Measurements from ENCODE around the gene ERBB4. TPM values are rescaled to one million over a fixed set of nuclear protein-coding genes. Genes with fewer than 3 reads are reported as not detected.

ERBB4 gene
- total and polyA plus RNA-seq, 9 donors: 5.0 to 12.7 (median 7.7) TPM

GRCh38 chr2:211468877-211469663 is 1069.5 kb downstream of the ERBB4 start:
- H3K27ac ChIP-seq (ENCODE audit: low read length): no peak overlapping the region
- H3K4me1 ChIP-seq (ENCODE audit: control insufficient read depth, insufficient read depth, low read length): no peaks in the 10 kb centered on the region
- WGBS (ENCODE audit: insufficient coverage): 0% methylated on average over 3 of the region's 4 CpGs
- peak; percentile 4 for DNase-seq
- no peaks in the 10 kb centered on the region for H3K27me3 ChIP-seq (ENCODE audit: control insufficient read depth, insufficient read depth, low read length)
- no peaks in the 10 kb centered on the region for H3K36me3 ChIP-seq (ENCODE audit: control insufficient read depth, insufficient read depth, low read length)
- no peak overlapping the region for H3K4me3 ChIP-seq (ENCODE audit: low read length)
- H3K9me3 ChIP-seq (replicated peaks; ENCODE audit: control insufficient read depth, low read depth, low read length): peaks cover 2% of the 10 kb centered on the region

DNA sequence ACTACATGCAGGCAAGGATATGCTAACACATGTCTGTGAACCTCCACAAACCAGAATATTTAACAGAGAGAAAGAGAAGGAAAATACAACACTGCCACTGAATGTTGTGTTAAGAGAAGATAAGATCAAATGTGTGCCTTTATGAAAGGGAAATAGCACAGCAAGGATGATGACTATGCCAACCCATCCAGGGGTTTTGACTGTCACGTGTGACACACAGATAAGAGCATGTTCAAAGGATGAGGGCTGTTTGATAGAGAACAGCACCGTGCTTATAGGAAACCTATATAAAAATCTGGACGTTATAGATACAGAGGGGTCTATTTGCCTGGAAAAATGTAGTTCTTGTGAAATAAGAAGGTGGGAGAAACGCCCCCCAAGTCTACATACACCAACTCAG is 1070.4 kb downstream of the ERBB4 start:
- Histone ChIP-seq H3K4me1 (ENCODE audit: control insufficient read depth, insufficient read depth, low read length) (no peaks in the 10 kb centered on the region), H3K27me3 (ENCODE audit: control insufficient read depth, insufficient read depth, low read length) (no peaks in the 10 kb centered on the region), H3K9me3 (replicated peaks; ENCODE audit: control insufficient read depth, low read depth, low read length) (peaks cover 2% of the 10 kb centered on the region), H3K4me3 (ENCODE audit: low read length) (no peak overlapping the region), H3K36me3 (ENCODE audit: control insufficient read depth, insufficient read depth, low read length) (no peaks in the 10 kb centered on the region), H3K27ac (ENCODE audit: low read length) (no peak overlapping the region)
- 55% methylated on average over 2 of the region's 4 CpGs for WGBS (ENCODE audit: insufficient coverage)
- DNase-seq: no peak

DNA sequence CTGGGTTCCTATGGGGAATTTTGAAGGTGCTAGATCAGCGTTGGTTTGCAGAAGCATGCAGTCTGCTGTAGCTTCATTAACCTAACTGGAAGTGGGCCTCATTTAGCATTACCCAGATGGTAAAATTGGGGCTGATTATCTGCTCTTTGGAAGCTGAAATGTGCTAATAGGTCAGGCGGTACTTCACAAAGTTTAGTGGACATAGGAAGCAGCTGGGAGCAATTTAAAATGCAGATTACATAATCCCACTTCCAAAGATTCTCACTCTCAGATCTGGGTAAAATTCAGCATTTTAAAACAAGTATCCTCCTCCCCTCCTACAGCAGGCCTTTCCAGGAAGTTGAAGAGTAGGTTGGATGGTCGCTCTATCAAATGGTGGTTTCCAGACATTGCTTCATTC is 1075.2 kb downstream of the ERBB4 start:
- H3K9me3 ChIP-seq (replicated peaks; ENCODE audit: control insufficient read depth, low read depth, low read length): no peaks in the 10 kb centered on the region
- H3K4me1 ChIP-seq (ENCODE audit: control insufficient read depth, insufficient read depth, low read length): no peaks in the 10 kb centered on the region
- no peaks in the 10 kb centered on the region for H3K27me3 ChIP-seq (ENCODE audit: control insufficient read depth, insufficient read depth, low read length)
- no peak for DNase-seq
- no peaks in the 10 kb centered on the region for H3K36me3 ChIP-seq (ENCODE audit: control insufficient read depth, insufficient read depth, low read length)
- no peak overlapping the region for H3K27ac ChIP-seq (ENCODE audit: low read length)
- no peak overlapping the region for H3K4me3 ChIP-seq (ENCODE audit: low read length)
- WGBS (ENCODE audit: insufficient coverage): no CpG with 5 or more reads among the region's 3 CpGs

- no peak for DNase-seq
- no peaks in the 10 kb centered on the region for H3K9me3 ChIP-seq (replicated peaks; ENCODE audit: control insufficient read depth, low read depth, low read length)
- no peaks in the 10 kb centered on the region for H3K4me1 ChIP-seq (ENCODE audit: control insufficient read depth, insufficient read depth, low read length)
- H3K27ac ChIP-seq (ENCODE audit: low read length): no peak overlapping the region
- no peak overlapping the region for H3K4me3 ChIP-seq (ENCODE audit: low read length)
- WGBS (ENCODE audit: insufficient coverage): no CpG with 5 or more reads among the region's 1 CpG
- H3K36me3 ChIP-seq (ENCODE audit: control insufficient read depth, insufficient read depth, low read length): no peaks in the 10 kb centered on the region
- no peaks in the 10 kb centered on the region for H3K27me3 ChIP-seq (ENCODE audit: control insufficient read depth, insufficient read depth, low read length)
Observed at GRCh38 chr2:211458974-211459373, 1079.6 kb downstream of the ERBB4 start.

DNA sequence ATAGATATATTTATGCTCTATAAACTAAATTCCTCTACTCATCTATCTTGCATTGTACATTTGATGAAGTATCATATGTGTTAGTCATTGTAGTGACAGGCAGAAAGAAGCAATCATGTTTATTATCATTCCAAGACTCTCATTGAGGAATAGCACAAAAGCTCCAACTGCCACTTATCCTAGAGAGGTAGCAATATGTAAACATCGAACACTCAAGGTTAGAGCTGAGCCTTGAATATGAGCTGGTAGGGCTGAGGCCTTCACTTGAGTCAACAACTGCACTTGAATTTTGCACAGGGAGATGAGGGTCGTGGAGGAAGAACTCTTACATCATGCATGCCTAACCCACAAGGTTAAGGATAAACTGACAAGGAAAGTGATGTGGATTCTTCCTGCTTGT is 1081.3 kb downstream of the ERBB4 start:
- no peak overlapping the region for H3K27ac ChIP-seq (ENCODE audit: low read length)
- H3K36me3 ChIP-seq (ENCODE audit: control insufficient read depth, insufficient read depth, low read length): no peaks in the 10 kb centered on the region
- H3K4me1 ChIP-seq (ENCODE audit: control insufficient read depth, insufficient read depth, low read length): no peaks in the 10 kb centered on the region
- H3K4me3 ChIP-seq (ENCODE audit: low read length): no peak overlapping the region
- no CpG with 5 or more reads among the region's 2 CpGs for WGBS (ENCODE audit: insufficient coverage)
- no peaks in the 10 kb centered on the region for H3K27me3 ChIP-seq (ENCODE audit: control insufficient read depth, insufficient read depth, low read length)
- no peak for DNase-seq
- H3K9me3 ChIP-seq (replicated peaks; ENCODE audit: control insufficient read depth, low read depth, low read length): no peaks in the 10 kb centered on the region

DNA sequence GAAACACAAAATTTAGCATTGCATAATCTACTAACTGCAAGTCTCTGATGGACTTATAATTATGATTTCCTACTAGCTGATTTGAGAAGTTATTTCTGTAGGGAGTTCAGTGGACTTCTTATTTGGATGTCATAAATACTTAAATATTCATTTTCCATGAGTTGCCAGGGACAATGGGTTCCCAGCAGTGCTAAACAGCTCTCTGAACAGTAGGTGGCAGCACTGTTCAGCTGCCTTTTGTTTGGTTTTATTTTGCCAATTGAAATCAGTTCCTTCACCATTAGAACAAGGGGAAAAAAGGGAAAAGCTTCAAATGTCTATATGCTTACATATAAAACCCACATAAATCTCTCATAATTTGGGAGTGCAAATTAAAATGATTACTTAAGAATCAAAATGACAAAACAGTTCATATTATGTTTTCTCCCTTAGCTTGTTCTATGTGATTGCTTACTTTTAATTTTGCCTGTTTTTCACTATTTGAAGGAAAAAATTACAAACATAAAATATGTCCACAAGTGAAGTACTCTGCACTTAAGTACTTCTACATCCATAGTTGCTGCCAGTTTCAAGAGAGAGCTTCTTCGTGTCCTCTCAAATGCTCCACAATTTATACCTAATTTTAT is 1083.3 kb downstream of the ERBB4 start:
- H3K36me3 ChIP-seq (ENCODE audit: control insufficient read depth, insufficient read depth, low read length): no peaks in the 10 kb centered on the region
- H3K27me3 ChIP-seq (ENCODE audit: control insufficient read depth, insufficient read depth, low read length): no peaks in the 10 kb centered on the region
- no peaks in the 10 kb centered on the region for H3K9me3 ChIP-seq (replicated peaks; ENCODE audit: control insufficient read depth, low read depth, low read length)
- no CpG with 5 or more reads among the region's 1 CpG for WGBS (ENCODE audit: insufficient coverage)
- H3K4me3 ChIP-seq (ENCODE audit: low read length): no peak overlapping the region
- H3K4me1 ChIP-seq (ENCODE audit: control insufficient read depth, insufficient read depth, low read length): no peaks in the 10 kb centered on the region
- peak; percentile 80 for DNase-seq
- no peak overlapping the region for H3K27ac ChIP-seq (ENCODE audit: low read length)

DNA sequence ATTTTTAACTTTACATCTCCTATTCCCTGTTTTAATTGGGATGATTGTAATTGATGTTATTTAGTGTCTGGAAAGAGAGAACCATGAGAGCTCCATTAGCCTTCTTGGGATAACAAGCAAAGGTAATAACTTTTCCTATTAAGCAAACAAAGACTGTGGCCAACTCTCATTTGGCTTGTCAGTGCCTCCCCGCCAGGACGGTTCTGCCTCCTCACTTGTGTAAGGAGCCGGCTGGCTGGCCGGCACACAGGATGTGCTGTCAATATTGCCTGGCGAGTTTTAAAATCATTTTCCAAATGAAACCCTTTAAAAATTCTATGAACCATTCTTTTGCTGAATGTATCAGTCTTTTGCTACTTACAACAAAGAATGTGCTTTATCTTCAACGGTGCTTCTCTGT is 1083.9 kb downstream of the ERBB4 start:
- 37% methylated on average over 5 of the region's 6 CpGs for WGBS (ENCODE audit: insufficient coverage)
- no peaks in the 10 kb centered on the region for H3K9me3 ChIP-seq (replicated peaks; ENCODE audit: control insufficient read depth, low read depth, low read length)
- H3K27me3 ChIP-seq (ENCODE audit: control insufficient read depth, insufficient read depth, low read length): no peaks in the 10 kb centered on the region
- H3K4me3 ChIP-seq (ENCODE audit: low read length): no peak overlapping the region
- no peak overlapping the region for H3K27ac ChIP-seq (ENCODE audit: low read length)
- H3K4me1 ChIP-seq (ENCODE audit: control insufficient read depth, insufficient read depth, low read length): no peaks in the 10 kb centered on the region
- DNase-seq: peak; percentile 3
- H3K36me3 ChIP-seq (ENCODE audit: control insufficient read depth, insufficient read depth, low read length): no peaks in the 10 kb centered on the region

DNA sequence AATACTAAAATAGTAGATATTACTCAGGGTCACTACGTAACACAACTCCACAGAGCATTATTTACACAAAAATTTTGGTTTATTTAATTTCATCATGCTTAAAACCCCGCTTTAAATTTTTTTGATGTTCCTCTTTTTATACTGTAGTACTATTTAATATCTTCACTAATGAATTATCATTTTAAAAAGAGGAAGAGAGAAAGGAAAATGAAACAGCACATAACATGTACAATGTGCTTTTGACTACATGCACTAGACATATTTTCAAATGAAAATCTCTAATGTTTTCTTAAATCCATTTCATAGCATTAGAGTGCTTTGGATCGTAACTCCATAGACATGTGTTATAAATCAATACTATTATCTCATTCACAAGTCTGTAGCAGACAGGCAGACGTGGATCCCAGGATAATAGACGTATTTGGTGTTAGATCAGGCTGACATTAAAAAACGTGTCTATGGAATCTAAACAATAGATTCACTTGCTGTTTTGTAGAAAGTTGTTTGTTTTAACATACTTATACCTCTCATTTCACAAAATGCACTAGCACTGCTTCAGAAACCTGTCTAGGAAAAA is 1085.2 kb downstream of the ERBB4 start:
- DNase-seq: peak; percentile 23
- Histone ChIP-seq H3K4me3 (ENCODE audit: low read length) (no peak overlapping the region), H3K27ac (ENCODE audit: low read length) (no peak overlapping the region), H3K36me3 (ENCODE audit: control insufficient read depth, insufficient read depth, low read length) (no peaks in the 10 kb centered on the region), H3K27me3 (ENCODE audit: control insufficient read depth, insufficient read depth, low read length) (no peaks in the 10 kb centered on the region), H3K9me3 (replicated peaks; ENCODE audit: control insufficient read depth, low read depth, low read length) (no peaks in the 10 kb centered on the region), H3K4me1 (ENCODE audit: control insufficient read depth, insufficient read depth, low read length) (no peaks in the 10 kb centered on the region)
- WGBS (ENCODE audit: insufficient coverage): no CpG with 5 or more reads among the region's 6 CpGs

DNA sequence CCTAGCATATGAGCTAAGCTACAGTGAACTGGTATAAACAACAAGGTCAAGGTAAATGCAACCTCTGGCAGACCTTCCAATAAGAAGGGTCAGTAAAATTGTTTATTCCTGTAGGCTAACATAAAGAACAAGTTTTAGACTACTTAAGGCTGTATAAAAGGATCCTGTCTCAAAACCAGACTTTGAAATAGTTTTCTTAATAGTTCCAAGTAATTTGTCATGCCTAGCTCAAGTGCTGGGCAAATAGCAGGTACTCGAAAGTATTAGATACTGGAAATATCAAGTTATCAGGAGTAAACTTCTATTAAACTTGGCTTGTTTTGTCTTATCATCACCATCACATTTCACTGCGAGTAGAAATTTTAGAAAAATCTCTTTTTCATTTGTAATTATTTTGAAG is 1087.0 kb downstream of the ERBB4 start:
- DNase-seq: no peak
- no peak overlapping the region for H3K4me3 ChIP-seq (ENCODE audit: low read length)
- WGBS (ENCODE audit: insufficient coverage): no CpG with 5 or more reads among the region's 2 CpGs

GRCh38 chr2:211449819-211450218 is 1088.8 kb downstream of the ERBB4 start:
- H3K27me3 ChIP-seq (ENCODE audit: control insufficient read depth, insufficient read depth, low read length): no peaks in the 10 kb centered on the region
- H3K36me3 ChIP-seq (ENCODE audit: control insufficient read depth, insufficient read depth, low read length): no peaks in the 10 kb centered on the region
- DNase-seq: no peak
- H3K4me1 ChIP-seq (ENCODE audit: control insufficient read depth, insufficient read depth, low read length): no peaks in the 10 kb centered on the region
- no peak overlapping the region for H3K4me3 ChIP-seq (ENCODE audit: low read length)
- WGBS (ENCODE audit: insufficient coverage): no CpG with 5 or more reads among the region's 1 CpG
- no peaks in the 10 kb centered on the region for H3K9me3 ChIP-seq (replicated peaks; ENCODE audit: control insufficient read depth, low read depth, low read length)
- no peak overlapping the region for H3K27ac ChIP-seq (ENCODE audit: low read length)

More for the DNA sequence above, 1087.0 kb downstream of the ERBB4 start:
- Histone ChIP-seq H3K36me3 (ENCODE audit: control insufficient read depth, insufficient read depth, low read length) (no peaks in the 10 kb centered on the region), H3K9me3 (replicated peaks; ENCODE audit: control insufficient read depth, low read depth, low read length) (no peaks in the 10 kb centered on the region), H3K27ac (ENCODE audit: low read length) (no peak overlapping the region), H3K4me1 (ENCODE audit: control insufficient read depth, insufficient read depth, low read length) (no peaks in the 10 kb centered on the region), H3K27me3 (ENCODE audit: control insufficient read depth, insufficient read depth, low read length) (no peaks in the 10 kb centered on the region)
